Stimulated activated CD8-positive, alpha-beta memory T cell treated with anti-CD3 and anti-CD28 coated beads, Interleukin-15, amount 100 ng/mL, for 24 hours (primary cell): ENCODE results near the gene ACOT8.
"Not testable (repeated sequence)": the region's sequence is repeated elsewhere in the genome, so short reads cannot be mapped to it uniquely, and the experiment has no call there.

Experiments
- DNase-seq: peaks from one replicate; pipeline ENCODE4 v3.0.0-alpha.2; 2020; ENCODE audit warnings: low read depth

Gene ACOT8

DNA sequence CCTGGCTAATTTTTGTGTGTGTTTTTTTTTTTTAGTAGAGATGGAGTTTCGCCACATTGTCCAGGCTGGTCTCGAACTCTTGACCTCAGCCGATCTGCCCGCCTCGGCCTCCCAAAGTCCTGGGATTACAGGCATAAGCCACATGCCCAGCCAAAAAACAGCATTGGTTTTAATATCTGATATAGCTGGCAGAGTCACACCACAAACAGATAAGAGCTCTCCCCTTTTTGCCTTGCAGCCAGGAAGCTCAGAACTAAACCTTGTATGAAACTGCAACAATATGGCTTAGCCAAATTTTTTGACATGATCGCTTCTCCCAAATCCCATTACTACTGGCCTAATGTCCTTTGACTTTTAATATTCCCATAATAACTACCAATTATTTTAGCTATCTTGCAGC lies 4.9 kb downstream of the ACOT8 start:
- no peak for DNase-seq

DNA sequence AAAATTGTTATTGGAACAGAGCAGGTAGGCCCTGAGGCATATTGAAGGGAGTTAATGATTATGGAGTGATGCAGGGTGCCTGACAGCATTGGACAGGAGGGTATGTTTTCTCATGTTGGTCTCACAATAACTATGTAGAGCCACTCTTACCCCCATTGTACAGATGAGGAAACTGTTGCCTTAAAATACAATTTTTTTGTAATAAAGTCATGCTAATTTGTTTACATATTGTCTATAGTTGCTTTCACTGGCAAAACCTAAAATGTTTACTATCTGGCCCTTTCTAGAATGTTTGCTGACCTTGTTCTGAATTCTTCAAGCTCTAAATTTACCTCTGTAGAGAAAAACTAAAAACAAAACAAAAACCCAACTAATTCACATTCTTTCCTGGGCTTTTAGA lies 5.7 kb downstream of the ACOT8 start:
- no peak for DNase-seq

DNA sequence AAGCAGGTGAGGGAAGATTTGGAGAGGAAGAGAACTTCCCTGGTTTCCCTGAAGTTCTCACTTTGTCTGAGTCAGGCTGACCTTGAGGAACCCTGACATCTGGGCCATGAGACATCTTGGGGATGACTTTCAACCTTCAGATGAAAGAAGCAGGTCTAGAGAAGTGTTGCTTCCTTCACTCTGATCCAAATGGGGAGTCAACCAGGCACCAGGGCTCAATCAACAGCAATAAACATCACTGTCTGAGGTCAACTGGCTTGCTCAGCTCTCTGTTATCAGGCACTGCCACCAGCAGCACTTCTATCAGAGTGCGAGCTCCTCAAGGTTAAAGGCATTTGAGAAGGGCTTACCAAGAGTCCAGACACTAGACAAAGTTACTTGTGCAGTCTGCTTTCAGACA lies 6.3 kb downstream of the ACOT8 start:
- DNase-seq, result no peak

DNA sequence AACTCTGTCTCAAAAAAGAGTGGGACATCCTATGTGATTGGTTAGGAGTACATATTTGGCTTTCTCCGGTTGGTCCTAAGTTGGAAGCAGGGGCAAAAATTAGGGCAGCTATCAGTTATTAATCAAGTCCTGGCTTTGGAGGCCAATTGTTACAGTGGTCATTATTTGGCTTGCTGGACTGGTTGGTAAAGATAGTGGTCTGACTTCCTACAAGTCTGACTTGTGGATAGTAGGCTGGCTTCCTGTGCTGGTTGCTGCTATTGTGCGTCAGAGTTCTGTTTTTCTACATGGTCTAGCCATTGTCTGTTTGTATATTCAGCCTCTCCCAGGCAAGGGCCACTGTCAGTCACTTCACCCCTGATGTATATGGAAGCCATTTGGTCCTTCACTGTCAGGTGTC lies 7.0 kb downstream of the ACOT8 start:
- DNase-seq, result no peak

DNA sequence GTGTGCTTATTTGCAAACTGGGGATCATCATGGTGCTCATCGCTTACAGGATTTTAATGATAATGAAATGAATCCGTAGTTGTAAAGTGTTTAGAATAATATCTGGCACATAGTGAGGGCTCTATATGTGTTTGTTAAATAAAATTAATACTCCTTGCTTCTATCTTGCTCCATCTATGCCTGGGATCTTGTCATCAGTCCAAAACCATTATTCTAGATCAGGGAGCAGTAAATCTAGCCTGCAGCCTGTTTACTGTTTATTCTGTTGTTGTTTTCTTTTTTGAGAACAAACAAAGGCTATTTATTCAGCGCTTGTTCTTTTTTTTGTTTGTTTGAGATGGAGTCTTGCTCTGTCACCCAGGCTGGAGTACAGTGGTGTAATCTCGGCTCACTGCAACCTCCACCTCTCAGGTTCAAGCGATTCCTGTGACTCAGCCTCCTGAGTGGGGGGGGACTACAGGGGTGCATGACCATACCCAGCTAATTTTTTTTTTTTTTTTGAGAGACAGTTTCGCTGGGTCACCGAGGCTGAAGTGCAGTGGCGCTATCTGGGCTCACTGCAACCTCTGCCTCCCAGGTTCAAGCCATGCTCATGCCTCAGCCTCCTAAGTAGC lies 8.1 kb downstream of the ACOT8 start:
- no peak for DNase-seq

DNA sequence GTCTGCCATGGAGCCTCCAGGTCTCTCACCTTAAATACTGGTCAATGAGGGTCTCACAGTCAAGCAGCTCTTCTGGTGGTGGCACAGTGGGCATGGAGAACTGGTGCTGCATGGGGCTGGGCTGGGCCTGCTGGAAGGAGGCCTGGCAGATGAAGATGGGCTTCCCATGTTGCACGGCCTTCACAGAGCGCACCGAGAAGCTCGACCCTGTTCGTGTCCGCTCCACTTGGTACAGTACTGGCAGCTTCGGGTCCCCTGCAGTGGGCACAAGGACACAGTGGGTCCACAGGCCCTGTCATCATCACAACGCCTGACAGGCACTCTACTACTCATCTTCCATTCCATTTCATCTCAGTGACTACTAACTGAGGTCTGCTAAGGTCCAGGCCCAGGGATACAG lies 8.8 kb downstream of the ACOT8 start:
- no peak for DNase-seq

DNA sequence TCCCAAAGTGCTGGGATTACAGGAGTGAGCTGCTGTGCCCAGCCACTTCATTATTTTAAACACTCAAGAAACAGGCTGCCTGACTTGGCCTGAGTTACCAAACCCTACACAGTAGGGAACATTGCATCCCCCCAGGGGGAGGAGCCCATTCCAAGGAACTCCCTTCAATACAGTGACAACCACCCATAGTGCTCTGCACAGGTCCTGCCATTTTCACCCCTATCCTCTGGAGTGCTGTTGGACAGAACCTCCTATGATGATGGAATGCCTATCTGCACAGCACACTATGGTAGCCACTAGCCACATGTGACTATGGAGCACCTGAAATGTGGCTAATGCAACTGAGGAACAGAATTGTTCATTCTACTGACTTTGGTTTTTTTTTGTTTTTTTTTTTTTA lies 11.7 kb downstream of the ACOT8 start:
- DNase-seq, result no peak

DNA sequence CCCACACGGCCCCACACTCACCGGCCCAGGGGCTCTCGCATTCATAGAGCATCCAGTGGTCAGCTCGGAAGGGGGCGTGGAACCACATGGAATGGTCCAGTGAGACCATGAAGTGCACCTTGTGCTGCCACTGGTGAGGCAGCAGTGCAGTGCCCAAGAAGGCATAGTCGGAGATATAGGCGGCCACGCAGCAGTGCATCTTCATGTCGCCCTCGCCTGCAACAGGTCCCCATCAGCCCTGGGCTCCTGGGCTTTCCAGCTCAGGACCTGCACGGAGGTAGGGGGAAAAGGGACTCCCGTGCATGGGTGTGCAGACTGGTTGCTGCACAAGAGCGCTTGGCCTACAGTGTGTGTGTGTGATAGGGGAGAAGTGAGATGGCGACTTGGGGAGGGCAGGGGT lies 13.7 kb downstream of the ACOT8 start:
- DNase-seq, result no peak

DNA sequence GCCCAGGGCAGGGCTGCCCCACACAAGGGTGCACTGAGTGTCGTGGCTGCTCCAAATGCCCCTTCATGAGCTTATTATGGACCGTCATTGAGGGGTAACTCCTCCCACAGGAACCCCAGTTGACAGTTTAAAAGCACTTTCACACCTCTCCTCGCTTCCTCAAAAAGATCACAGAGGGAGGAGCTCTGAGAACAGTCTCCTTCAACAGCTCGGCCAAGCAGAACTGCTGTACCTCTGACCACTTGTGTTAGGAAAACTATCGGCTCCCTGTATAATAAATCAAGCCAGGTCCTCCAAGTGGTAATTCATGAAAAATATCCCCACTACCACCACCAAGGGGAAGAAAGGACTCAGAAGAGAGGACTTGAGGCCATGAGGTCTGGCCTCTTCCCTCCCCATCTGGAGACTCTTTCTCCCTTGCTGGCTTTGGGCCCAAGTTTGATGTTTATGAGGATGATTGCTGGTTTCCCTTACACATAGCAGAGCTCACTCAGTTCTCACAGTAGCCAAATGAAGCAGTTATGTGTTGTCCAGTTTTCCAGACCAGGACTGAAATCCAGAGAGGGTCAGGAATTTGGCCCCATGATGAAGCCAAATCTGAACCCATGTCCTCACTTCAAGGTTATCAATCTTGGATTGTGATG lies 14.9 kb downstream of the ACOT8 start:
- DNase-seq, result no peak

DNA sequence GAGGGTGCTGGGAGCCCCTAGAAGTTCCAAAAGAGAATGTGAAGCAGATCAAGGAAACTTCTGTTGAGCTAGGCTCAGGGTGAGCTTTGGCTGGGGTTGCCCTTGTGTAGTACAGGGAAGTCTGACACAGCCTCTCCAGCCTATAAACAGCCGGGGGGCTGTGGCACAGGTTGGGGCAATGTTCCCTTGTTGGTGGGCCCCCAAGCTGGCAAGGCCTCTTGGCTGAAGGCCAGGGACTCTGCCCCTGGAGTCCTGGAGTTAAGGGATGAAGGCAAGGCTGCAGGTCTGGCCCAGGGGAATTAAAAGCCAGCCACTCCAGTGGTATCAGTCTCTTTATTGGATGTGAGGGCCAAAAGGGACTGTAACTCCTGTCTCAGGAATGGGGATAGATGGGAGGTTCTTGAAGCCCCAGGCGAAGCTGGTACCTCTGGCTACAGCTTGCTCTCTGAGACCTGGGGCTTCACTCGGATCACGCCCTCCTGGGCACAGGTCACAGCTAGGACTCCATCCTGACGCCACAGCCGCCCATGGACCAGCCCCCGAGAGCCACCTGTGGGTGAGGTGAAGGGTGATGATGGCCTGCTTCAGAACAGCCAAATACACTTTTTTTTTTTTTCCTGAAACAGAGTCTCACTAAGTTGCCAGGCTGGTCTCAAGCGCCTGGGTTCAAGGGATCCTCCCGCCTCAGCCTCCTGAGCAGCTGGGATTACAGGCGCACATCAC lies 15.6 kb downstream of the ACOT8 start:
- no peak for DNase-seq

DNA sequence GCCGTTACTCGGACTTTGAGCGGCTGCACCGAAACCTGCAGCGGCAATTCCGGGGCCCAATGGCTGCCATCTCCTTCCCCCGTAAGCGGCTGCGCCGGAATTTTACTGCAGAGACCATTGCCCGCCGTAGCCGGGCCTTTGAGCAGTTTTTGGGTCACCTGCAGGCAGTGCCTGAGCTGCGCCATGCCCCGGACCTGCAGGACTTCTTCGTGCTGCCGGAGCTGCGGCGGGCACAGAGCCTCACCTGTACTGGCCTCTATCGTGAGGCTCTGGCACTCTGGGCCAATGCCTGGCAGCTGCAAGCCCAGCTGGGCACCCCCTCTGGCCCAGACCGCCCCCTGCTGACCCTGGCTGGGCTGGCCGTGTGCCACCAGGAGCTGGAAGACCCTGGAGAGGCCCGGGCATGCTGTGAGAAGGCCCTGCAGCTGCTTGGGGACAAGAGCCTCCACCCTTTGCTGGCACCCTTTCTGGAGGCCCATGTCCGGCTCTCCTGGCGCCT lies 16.4 kb downstream of the ACOT8 start:
- no peak for DNase-seq

DNA sequence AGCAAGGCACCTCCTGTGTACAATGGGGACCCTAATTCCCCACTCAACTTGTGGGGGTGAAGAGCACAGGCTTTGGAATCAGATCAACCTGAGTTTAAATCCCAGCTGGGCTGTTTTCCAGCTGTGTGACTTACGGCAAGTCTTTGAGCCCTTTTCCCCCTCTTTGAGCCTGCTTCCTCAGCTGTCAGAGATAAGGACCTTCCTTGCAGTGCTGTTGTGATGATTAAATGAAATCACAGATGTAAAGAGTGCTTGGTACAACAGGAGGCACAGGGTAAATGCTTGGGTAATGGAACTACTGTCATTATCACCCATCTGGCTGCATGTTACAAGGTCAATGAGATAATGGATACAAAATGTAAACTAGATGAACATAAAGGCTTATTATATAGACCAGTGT lies 20.4 kb downstream of the ACOT8 start:
- DNase-seq, result no peak

DNA sequence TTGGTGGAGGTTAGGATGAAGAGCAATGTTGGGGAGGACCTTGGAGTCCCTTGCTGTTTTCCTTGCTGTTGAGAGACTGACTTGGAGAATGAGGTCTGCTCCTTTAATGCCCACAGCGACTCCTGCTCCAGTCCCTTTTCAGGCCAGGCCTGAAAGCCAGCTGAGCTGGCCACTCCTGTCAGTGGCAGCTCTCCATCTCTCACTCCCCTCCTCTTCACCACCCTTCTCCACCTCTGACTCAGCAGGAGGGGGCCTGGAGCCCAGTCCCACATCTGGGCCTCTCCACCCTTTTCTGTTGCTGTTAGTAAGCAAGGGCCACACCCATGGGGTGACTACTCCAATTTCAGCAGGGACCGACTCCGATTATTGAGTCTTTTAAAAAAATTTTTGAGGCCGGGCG lies 21.4 kb downstream of the ACOT8 start:
- no peak for DNase-seq

DNA sequence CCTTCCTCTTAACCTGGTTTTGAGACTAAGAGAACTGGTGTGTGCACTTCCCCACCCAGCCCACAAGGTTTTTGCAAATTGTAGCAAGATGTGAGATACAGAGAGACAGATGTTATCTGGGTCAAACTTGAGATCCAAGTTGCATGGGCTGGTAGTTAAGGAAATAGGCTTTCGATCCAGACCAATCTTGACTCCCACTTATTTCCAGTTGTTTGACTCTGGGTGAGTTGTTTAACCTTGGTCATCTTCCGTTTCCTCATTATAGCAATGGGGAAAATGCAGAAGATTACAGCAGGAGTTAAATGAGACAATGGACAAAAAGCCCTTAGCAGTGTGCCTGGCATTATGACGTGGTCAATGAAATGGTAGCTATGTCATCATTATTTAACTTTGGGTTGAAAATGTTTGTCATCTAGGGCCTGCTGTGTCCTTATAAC lies 21.8 kb downstream of the ACOT8 start:
- DNase-seq, result no peak

DNA sequence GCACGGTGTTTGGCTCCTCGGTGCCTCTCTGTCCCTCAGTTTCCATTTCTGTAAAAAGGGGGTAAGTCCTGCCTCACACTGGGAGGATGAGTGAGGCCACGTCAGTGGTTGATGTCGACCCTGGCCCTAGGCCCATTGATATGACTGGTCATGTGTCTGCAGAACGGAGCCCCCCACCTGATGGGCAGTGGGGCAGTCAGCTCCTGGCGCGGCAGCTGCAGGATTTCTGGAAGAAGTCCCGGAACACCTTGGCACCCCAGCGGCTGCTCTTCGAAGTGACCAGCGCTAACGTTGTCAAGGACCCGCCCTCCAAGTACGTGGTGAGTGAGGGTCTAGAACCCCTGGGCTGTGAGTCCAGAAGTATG lies 22.4 kb downstream of the ACOT8 start:
- no peak for DNase-seq

DNA sequence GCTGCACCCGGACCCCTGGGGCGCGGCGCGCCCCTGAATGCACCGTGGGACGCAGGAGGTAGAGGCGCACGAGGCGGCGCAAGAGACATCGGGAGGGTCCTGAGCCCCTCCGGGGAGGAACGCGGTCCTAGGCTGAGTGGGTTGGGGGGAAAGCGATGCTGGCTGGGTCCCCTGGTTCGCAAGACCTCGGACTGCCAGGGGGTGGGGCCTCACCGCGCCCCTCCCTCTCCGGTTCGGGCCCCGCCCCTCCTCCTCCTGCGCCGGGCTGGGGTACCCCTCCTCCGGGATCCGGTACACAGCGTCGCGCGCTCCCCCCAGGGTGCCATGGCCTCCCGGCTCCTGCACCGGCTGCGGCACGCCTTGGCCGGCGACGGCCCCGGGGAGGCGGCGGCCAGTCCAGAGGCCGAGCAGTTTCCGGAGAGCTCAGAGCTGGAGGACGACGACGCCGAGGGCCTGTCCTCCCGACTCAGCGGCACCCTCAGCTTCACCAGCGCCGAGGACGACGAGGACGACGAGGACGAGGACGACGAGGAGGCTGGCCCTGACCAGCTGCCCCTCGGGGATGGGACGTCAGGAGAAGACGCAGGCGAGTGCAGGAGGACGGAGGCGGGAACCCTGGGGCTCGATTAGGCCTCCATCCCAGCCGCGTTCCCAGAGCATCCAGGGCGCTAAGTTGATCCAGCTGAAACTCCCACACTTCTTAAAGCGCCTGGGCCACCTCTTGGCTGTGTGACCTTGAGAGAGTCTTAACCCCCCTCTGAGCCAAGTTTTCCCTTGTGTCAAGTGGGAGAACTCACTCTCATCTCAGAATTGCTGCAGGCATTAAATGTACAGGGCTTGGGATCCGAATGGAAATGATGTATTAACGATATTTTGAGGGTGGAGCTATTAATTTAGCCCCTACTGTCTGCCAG lies 23.1 kb downstream of the ACOT8 start:
- DNase-seq, result peak; percentile 16

DNA sequence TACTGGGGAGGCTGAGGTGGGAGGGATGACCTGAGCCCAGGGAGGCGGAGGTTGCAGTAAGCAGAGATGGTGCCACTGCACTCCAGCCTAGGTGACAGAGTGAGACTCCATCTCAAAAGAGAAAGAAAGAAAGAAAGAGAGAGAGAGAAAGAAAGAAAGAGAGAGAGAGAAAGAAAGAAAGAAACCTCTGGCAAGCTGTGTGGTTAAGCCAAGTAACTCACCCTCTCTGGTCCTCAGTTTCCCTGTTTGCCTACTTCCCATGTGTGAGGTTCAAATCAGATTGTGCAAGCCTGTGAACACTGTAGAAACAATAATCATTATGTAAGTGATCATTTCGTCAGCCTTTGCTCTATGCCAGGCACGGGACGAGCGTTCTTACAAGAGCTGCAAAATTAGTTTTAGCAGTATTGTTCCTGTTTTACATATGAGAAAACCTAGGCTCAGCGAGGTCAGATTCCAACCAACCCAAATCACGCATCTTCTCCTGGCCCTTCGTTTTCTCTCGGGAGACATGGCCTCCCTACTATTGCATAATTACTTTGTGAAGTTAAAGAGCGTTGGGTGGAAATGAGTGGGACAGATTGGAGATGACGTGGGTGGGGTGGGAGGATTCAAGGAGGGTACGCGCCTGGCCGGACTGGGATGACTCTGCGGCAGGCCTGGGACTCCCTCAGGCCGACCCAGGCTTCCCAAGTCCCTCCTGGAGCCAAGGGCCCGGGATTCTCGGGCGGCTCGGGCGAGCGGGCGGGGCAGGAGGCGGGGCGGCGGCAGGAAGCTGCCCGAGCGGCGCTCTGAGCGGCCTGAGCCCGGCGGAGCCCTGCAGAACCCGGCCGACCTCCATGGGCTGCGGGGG lies 23.9 kb downstream of the ACOT8 start, which contains the start of gene SNX21:
SNX21 (plus strand) TSS at position 770 of the 853 bp plus-strand sequence. CDS start 121 bp downstream, outside the sequence.
- no peak for DNase-seq

DNA sequence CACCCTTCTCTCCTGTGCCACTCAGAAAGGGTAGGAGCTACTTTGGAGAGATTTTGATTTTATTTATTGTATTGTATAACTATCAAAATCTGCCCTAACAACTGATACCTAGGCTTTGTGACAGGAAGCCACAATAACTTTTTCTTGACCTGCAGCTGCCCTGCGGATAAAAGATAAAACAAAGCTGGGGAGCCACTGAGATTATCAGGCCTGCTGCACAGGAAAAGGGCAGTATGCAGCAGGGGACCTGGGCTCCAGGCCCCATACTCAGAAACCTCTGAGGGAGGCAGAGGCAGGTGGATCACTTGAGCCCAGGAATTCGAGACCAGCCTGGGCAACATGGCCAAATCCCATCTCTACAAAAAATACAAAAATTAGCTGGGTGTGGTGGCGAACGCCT lies 24.6 kb downstream of the ACOT8 start:
- no peak for DNase-seq

DNA sequence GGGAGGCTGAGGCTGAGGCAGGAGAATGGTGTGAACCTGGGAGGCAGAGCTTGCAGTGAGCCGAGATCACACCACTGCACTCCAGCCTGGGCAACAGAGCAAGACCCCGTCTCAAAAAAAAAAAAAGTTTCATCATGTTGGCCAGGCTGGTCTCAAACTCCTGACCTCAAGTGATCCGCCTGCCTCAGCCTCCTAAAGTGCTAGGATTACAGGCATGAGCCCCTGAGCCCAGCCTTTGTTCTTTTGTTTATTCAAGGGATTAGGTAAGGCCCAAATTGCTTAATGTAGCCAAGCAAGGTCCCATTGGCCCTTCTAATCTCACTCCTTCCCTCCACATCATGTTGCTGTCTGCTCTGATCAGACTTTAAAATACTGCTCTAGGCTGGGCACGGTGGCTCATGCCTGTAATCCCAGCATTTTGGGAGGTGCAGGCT lies 27.5 kb downstream of the ACOT8 start:
- DNase-seq, result not testable (repeated sequence)

DNA sequence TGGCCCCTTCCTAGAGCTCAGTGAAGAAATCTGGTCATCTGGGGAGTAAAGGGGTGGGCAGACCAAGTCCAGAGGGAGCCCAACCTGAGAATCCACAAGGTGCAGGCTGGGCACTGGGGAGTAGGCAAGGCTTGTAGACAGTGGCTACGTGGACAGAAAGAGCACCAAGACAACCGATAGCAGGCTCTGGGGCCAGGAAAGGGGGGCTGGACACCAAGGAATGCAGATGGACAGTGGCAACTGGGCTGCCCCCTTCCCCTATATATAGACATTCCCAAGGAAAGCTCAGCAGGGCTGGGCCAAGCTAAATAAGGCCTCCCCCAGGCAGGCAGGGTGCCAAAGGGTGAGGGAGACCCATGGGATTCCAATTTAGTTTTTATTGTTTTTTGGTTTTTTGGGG lies 28.6 kb downstream of the ACOT8 start:
- DNase-seq, result no peak

DNA sequence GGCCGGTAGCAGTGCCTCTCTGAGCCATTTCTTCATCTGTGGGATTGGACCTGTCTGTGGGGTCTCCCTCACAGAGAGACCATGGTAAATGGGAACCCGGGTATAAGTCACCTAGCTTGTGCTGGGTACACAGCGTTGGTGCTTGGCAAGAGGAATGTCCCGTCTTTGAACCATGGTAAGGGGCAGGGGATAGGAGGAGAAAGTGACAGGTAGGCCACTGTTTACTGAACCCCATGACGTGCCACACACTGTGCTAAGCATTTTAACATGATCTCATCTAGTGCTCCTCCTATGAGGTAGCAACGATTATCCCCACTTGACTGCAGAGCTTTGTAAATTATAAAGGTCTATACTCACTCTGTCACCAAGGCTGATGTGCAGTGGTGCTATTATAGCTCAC lies 29.5 kb downstream of the ACOT8 start:
- DNase-seq, result no peak
